ENCODE measurements around the gene ETHE1. TPM values are rescaled to one million over a fixed set of nuclear protein-coding genes. Genes with fewer than 3 reads are reported as not detected.

Gene ETHE1
- total RNA-seq, 2 donors from 2014 or later: 32.8 to 122 TPM

DNA sequence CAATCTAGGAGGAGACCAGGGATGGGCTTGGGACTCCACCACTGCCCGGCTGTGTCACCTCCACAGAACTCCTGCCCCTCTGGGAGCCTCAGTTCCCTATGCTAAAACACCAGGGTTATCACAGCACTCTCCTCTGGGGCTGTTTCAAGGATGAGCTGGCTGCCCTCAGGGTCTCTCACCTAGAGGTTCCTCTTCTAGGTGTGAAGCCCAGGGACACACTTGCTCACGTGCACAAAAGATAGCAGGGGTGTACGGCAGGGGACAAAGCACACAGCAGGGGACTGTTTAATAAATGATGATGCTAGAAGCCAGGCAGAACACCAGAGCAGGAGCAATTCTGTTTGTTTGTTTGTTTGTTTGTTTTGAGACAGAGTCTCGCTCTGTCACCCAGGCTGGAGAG, 44.8 kb downstream of the ETHE1 start:
- Histone ChIP-seq H3K36me3 (no peaks in the 10 kb centered on the region), H3K27ac (no peak overlapping the region), H3K27me3 (replicated peaks; ENCODE audit: insufficient read depth) (no peaks in the 10 kb centered on the region), H3K4me1 (replicated peaks) (no peaks in the 10 kb centered on the region), H3K4me3 (no peak overlapping the region), H3K9me3 (no peaks in the 10 kb centered on the region)
- DNase-seq (ENCODE audit: low spot score): no peak
- intact Hi-C loops (cut with DNase I): no loop called here
- TF ChIP-seq POLR2AphosphoS5 (IDR thresholded peaks at IDR 0.05): no peak
- no peak for TF ChIP-seq POLR2A (IDR thresholded peaks at IDR 0.05)
- TF ChIP-seq, protein P1, sequence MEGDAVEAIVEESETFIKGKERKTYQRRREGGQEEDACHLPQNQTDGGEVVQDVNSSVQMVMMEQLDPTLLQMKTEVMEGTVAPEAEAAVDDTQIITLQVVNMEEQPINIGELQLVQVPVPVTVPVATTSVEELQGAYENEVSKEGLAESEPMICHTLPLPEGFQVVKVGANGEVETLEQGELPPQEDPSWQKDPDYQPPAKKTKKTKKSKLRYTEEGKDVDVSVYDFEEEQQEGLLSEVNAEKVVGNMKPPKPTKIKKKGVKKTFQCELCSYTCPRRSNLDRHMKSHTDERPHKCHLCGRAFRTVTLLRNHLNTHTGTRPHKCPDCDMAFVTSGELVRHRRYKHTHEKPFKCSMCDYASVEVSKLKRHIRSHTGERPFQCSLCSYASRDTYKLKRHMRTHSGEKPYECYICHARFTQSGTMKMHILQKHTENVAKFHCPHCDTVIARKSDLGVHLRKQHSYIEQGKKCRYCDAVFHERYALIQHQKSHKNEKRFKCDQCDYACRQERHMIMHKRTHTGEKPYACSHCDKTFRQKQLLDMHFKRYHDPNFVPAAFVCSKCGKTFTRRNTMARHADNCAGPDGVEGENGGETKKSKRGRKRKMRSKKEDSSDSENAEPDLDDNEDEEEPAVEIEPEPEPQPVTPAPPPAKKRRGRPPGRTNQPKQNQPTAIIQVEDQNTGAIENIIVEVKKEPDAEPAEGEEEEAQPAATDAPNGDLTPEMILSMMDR (IDR thresholded peaks at IDR 0.05): no peak
- WGBS: 84% methylated on average over 4 of the region's 4 CpGs

DNA sequence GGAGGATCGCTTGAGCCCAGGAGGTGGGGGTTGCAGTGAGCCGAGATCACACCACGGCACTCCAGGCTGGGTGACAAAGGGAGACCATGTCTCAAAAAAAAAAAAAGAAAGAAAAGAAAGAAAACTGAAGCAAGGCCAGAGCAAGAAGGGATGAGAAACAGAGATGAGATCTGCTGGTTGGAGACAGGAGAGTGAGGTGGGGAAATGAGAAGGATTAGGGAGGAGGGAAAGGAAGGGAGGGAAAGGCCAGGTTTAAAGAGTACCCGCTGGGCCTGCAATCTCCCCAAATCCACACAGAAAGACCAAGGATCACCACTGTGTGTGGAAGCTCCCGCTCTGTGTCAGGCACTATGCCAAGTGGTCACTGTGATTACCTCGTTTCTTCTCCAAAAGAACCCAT, 45.3 kb downstream of the ETHE1 start:
- Histone ChIP-seq H3K27me3 (replicated peaks; ENCODE audit: insufficient read depth) (no peaks in the 10 kb centered on the region), H3K9me3 (no peaks in the 10 kb centered on the region), H3K4me1 (replicated peaks) (no peaks in the 10 kb centered on the region), H3K4me3 (no peak overlapping the region), H3K27ac (no peak overlapping the region), H3K36me3 (no peaks in the 10 kb centered on the region)
- TF ChIP-seq, protein P1 (IDR thresholded peaks at IDR 0.05): no peak
- no peak for TF ChIP-seq POLR2AphosphoS5 (IDR thresholded peaks at IDR 0.05)
- TF ChIP-seq POLR2A (IDR thresholded peaks at IDR 0.05): no peak
- no peak for DNase-seq (ENCODE audit: low spot score)
- 77% methylated on average over 6 of the region's 6 CpGs for WGBS
- intact Hi-C loops (cut with DNase I): no loop called here

DNA sequence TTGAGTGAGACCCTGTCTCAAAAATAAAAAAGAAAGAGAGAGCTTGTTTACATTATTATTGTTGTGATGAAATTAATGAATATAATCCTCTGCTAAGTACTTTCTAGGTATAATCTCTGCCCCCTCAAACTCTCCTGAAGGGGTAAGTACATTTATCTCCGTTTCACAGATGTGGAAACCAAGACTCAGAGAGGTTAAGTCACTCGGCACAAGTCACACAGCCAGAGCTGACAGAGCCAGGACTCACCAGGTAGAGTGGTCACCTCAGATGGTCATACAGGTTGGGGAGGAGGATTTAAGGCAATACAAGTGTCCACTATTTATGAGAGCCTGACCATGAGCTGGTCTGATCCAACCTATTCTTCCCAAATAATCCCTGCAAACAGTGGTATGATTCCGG, 46.4 kb downstream of the ETHE1 start:
- Histone ChIP-seq H3K36me3 (no peaks in the 10 kb centered on the region), H3K9me3 (no peaks in the 10 kb centered on the region), H3K4me3 (no peak overlapping the region), H3K4me1 (replicated peaks) (no peaks in the 10 kb centered on the region), H3K27ac (no peak overlapping the region), H3K27me3 (replicated peaks; ENCODE audit: insufficient read depth) (no peaks in the 10 kb centered on the region)
- 98% methylated on average over 3 of the region's 3 CpGs for WGBS
- intact Hi-C loops (cut with DNase I): no loop called here
- no peak for TF ChIP-seq POLR2AphosphoS5 (IDR thresholded peaks at IDR 0.05)
- TF ChIP-seq POLR2A (IDR thresholded peaks at IDR 0.05): no peak
- TF ChIP-seq, protein P1 (IDR thresholded peaks at IDR 0.05): no peak
- no peak for DNase-seq (ENCODE audit: low spot score)

DNA sequence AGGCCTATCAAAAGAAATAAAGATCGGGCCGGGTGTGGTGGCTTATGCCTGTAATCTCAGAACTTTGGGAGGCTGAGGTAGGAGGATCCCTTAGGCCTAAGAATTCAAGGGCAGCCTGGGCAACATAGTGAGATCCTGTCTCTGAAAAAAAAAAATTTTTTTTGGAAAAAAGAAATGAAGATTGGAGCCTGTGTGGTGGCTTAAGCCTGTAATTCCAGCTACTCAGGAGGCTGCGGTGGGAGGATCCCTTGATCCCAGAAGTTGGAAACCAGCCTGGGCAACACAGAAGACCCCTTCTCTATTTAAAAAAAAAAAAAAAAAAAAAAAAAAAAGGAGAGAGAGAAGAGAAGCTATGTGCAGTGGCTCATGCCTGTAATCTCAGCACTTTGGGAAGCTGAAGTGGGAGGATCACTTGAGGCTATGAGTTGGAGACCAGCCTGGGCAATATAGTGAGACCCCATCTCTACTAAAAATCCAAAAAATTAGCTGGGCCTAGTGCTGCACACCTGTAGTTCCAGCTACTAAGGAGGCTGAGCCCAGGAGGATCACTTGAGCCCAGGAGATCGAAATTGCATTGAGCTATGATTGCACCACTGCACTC, 46.9 kb downstream of the ETHE1 start:
- no peak for DNase-seq (ENCODE audit: low spot score)
- Histone ChIP-seq H3K36me3 (no peaks in the 10 kb centered on the region), H3K4me1 (replicated peaks) (no peaks in the 10 kb centered on the region), H3K27me3 (replicated peaks; ENCODE audit: insufficient read depth) (no peaks in the 10 kb centered on the region), H3K9me3 (no peaks in the 10 kb centered on the region), H3K4me3 (no peak overlapping the region), H3K27ac (no peak overlapping the region)
- TF ChIP-seq POLR2A (IDR thresholded peaks at IDR 0.05) (no peak), POLR2AphosphoS5 (IDR thresholded peaks at IDR 0.05) (no peak)
- TF ChIP-seq, protein P1 (IDR thresholded peaks at IDR 0.05): no peak
- intact Hi-C loops (cut with DNase I): no loop called here
- WGBS: 93% methylated on average over 4 of the region's 4 CpGs

DNA sequence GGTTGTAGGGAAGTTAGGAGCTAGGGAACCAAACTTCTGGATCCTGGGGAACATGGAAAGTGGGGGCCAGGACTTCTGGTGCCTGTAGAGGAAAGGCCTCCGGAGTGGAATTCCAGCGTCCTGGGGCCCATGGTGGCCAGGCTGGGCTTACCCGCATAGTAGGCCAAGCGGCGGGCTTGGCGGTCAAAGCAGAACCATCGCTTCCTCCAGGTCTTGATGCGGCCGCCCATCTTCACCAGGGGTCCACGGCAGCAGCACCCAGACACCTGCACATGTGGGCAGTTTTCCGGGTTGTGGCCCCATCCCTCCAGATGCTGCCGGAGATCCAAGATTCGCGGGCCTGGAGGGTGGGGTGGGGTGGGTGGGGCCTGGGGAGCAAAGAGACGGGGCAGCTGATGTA, 47.8 kb downstream of the ETHE1 start:
- intact Hi-C loops (cut with DNase I): no loop called here
- Histone ChIP-seq H3K27me3 (replicated peaks; ENCODE audit: insufficient read depth) (no peaks in the 10 kb centered on the region), H3K9me3 (no peaks in the 10 kb centered on the region), H3K36me3 (no peaks in the 10 kb centered on the region), H3K27ac (no peak overlapping the region), H3K4me1 (replicated peaks) (no peaks in the 10 kb centered on the region), H3K4me3 (no peak overlapping the region)
- TF ChIP-seq POLR2A (IDR thresholded peaks at IDR 0.05): no peak
- TF ChIP-seq, protein P1 (IDR thresholded peaks at IDR 0.05): no peak
- no peak for TF ChIP-seq POLR2AphosphoS5 (IDR thresholded peaks at IDR 0.05)
- WGBS: 93% methylated on average over 13 of the region's 15 CpGs
- DNase-seq (ENCODE audit: low spot score): no peak
